ENCODE data around the gene LMOD1.
A peak's percentile ranks its signal among the peaks of the same experiment; 100 is the strongest.

DNA sequence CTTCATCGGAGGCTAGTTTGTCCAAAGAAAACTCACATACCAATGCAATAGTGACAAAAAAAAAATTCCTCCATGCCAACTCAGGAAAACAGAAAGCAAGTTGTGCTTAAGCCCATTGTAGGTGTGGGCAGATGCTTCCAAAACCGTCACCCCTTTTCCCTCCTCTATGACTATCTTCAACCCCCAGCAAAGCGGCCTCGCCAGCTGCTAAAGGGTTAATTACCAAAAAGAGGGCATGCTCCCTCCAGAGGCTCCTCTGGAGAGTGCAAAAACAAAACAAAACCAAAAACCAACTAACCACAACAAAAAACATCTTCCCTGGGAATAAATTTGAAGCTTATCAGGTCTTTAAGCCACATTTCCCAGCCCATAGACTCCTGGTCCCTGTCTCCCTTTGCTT is 1.2 kb downstream of the LMOD1 start:
- TF ChIP-seq, protein P1, sequence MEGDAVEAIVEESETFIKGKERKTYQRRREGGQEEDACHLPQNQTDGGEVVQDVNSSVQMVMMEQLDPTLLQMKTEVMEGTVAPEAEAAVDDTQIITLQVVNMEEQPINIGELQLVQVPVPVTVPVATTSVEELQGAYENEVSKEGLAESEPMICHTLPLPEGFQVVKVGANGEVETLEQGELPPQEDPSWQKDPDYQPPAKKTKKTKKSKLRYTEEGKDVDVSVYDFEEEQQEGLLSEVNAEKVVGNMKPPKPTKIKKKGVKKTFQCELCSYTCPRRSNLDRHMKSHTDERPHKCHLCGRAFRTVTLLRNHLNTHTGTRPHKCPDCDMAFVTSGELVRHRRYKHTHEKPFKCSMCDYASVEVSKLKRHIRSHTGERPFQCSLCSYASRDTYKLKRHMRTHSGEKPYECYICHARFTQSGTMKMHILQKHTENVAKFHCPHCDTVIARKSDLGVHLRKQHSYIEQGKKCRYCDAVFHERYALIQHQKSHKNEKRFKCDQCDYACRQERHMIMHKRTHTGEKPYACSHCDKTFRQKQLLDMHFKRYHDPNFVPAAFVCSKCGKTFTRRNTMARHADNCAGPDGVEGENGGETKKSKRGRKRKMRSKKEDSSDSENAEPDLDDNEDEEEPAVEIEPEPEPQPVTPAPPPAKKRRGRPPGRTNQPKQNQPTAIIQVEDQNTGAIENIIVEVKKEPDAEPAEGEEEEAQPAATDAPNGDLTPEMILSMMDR (IDR thresholded peaks at IDR 0.05; ENCODE audit: extremely low read depth in 1 of 2, insufficient read depth in 1 of 2, low read depth in 1 of 2, low read length in 2 of 2), result peak in 1 of 2 donors; percentile 5
- TF ChIP-seq POLR2AphosphoS5 (IDR thresholded peaks at IDR 0.05; ENCODE audit: insufficient read depth, low read depth, low read length) (no peak), MYC (IDR thresholded peaks at IDR 0.05; ENCODE audit: low read depth, low read length) (no peak), EZH2 (IDR thresholded peaks at IDR 0.05; ENCODE audit: borderline replicate concordance, low read depth, low read length, severe bottlenecking) (no peak)

Measured in endothelial cell of umbilical vein (primary cell).